Uterus (tissue), 4 donors: Measurements from ENCODE around the gene VPS4B. TPM values are rescaled to one million over a fixed set of nuclear protein-coding genes. Genes with fewer than 3 reads are reported as not detected.

Source experiments
- DNase-seq, 2 donors: peaks; one replicate each; pipeline ENCODE4 v3.0.0-alpha.2; 2019 to 2020
- H3K27ac ChIP-seq, 2 donors: fragments of 200-600 bp; sonication (generic); 1 replicate in 1 of 2; 2 replicates in 1 of 2; pipeline ENCODE4 v1.5.1; 2016 to 2018
- H3K27me3 ChIP-seq, 2 donors: fragments of 200-600 bp; sonication (generic); one replicate each; pipeline ENCODE4 v1.5.1; 2018 to 2019; ENCODE audit warnings: control low read depth in 1 of 2
- H3K36me3 ChIP-seq, 2 donors: fragments of 200-600 bp; sonication (generic); one replicate each; pipeline ENCODE4 v1.5.1; 2019; ENCODE audit warnings: control low read depth in 1 of 2
- H3K4me1 ChIP-seq, 2 donors: fragments of 200-600 bp; sonication (generic); one replicate each; pipeline ENCODE4 v1.5.1; 2018 to 2019; ENCODE audit warnings: control low read depth in 1 of 2
- H3K4me3 ChIP-seq, 2 donors: fragments of 200-600 bp; sonication (generic); 1 replicate in 1 of 2; 2 replicates in 1 of 2; pipeline ENCODE4 v1.5.1; 2018 to 2019; ENCODE audit warnings: mild to moderate bottlenecking in 1 of 2
- H3K9me3 ChIP-seq, 2 donors: fragments of 200-600 bp; sonication (generic); one replicate each; pipeline ENCODE4 v1.5.1; 2019; ENCODE audit warnings: control low read depth in 1 of 2
- POLR2A ChIP-seq, 2 donors: fragments of 450-650 bp; IDR thresholded peaks; one replicate each; pipeline ENCODE4 v1.6.1; 2016; ENCODE audit warnings: antibody characterized with exemption in 2 of 2, mild to moderate bottlenecking in 1 of 2, moderate library complexity in 1 of 2
- intact Hi-C: fragments of 100-400 bp; cut with DNase I; formaldehyde crosslinking; loops from one replicate; pipeline ENCODE4 v1.15.1; 2023; ENCODE audit warnings: low total_unique reads
- total RNA-seq, 4 donors: library from RNA; depleted of rRNA in 3 of 4; stranded (reverse); fragments of >200 nt in 3 of 4; gene quantifications; one replicate each; pipeline versions ENCODE4 v1.1.0 to v1.2.4, GENCODE V29; 2014 to 2023
- TF ChIP-seq, protein P1 (sequence below), 4 experiments: fragments of 200-600 bp in 2 of 4; fragments of 450-650 bp in 2 of 4; sonication (generic) in 2 of 4; IDR thresholded peaks; one replicate each; pipeline ENCODE4 v1.5.1; 2016 to 2019; ENCODE audit warnings: antibody characterized with exemption in 4 of 4, mild to moderate bottlenecking in 2 of 4, moderate library complexity in 1 of 4
- donor health status: DM: yes; HTN: yes; CAD: no.

Gene VPS4B
- total RNA-seq = 100 to 1,000 TPM in 1 of 4 donors, 10 to 100 TPM in 3; 32.4 to 214 (median 52.2) TPM

DNA sequence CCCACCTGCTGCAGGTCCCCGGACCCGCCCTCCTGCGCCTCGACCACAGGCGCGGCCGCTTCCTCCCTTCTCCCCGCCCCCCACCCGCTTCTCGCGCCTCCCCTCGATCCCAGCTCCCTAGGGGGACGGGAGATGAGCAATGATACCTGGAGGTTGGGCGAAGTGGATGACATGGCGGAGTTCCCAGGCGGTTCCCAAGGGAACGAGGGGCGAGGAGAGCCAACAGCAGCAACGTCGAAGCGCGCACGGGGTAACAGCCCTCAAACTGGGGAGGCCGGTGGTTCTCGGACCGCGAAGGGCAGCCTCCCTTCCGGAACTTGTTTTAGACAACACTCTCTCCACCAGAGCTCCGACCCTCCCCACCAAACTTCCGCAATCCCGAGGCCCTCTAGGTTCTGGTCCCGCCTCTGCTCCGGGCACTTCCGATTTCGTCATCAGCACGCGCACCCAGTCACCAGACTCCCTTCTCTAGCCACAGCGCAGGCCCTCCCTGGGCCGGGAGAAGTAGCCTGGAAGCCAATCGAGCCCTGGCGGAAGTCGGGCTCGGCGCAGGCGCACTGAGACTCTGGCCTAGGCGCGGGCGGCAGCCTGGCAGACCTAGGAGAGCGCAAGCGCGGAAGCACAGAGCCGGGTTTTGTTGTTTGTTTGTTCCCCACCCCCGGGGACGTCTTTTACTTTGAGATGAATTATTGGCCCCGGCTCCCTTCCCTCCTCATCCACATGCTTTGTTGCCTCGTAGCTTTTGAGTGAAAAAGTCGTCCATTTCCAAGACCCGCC lies at the start of gene VPS4B:
Gene VPS4B (minus strand): TSS at position 390 of the 777 bp plus-strand sequence. CDS start 217 bp downstream, at position 173.
- no peaks in the 10 kb centered on the region for H3K4me1 ChIP-seq
- H3K9me3 ChIP-seq = no peaks in the 10 kb centered on the region
- intact Hi-C loops = no loop called here
- peak within 1 kb of the TSS; percentile 97 to 98 for H3K27ac ChIP-seq
- peak; percentile 99 to 100 for DNase-seq
- H3K4me3 ChIP-seq = peak within 1 kb of the TSS; percentile 74 to 88
- no peaks in the 10 kb centered on the region for H3K27me3 ChIP-seq
- no peaks in the 10 kb centered on the region for H3K36me3 ChIP-seq
- peak; percentile 77 to 78 for TF ChIP-seq POLR2A (IDR thresholded peaks at IDR 0.05)
- TF ChIP-seq, protein P1, sequence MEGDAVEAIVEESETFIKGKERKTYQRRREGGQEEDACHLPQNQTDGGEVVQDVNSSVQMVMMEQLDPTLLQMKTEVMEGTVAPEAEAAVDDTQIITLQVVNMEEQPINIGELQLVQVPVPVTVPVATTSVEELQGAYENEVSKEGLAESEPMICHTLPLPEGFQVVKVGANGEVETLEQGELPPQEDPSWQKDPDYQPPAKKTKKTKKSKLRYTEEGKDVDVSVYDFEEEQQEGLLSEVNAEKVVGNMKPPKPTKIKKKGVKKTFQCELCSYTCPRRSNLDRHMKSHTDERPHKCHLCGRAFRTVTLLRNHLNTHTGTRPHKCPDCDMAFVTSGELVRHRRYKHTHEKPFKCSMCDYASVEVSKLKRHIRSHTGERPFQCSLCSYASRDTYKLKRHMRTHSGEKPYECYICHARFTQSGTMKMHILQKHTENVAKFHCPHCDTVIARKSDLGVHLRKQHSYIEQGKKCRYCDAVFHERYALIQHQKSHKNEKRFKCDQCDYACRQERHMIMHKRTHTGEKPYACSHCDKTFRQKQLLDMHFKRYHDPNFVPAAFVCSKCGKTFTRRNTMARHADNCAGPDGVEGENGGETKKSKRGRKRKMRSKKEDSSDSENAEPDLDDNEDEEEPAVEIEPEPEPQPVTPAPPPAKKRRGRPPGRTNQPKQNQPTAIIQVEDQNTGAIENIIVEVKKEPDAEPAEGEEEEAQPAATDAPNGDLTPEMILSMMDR (IDR thresholded peaks at IDR 0.05) = peak in 2 of 4 experiments; percentile 1 to 18

DNA sequence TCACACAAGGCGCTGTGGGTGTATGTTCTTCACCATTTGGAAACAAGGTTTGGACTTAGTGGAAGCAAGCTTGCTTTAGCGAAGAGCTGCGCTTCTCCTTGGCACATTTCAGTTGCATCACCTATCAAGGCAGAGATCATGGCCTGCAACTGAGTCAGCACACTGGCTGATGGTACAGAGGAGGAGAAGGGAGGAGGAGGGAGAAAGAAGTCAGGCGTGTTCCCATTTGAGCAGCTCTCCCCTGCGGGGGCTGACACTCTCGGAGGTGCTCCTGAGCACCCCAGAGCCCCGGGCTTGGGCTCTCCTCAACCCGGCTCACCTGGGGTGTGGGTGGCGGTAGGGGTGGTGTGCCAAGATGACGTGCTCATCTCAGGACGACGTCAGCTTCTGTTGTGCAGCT lies 48.5 kb upstream of the VPS4B start:
- H3K27ac ChIP-seq = no peak overlapping the region
- intact Hi-C loops = no loop called here
- H3K36me3 ChIP-seq = no peaks in the 10 kb centered on the region
- no peak overlapping the region for H3K4me3 ChIP-seq
- DNase-seq = no peak
- H3K27me3 ChIP-seq = no peaks in the 10 kb centered on the region
- H3K4me1 ChIP-seq = no peaks in the 10 kb centered on the region
- H3K9me3 ChIP-seq = no peaks in the 10 kb centered on the region
- TF ChIP-seq, protein P1 (IDR thresholded peaks at IDR 0.05) = no peak
- TF ChIP-seq POLR2A (IDR thresholded peaks at IDR 0.05) = no peak

DNA sequence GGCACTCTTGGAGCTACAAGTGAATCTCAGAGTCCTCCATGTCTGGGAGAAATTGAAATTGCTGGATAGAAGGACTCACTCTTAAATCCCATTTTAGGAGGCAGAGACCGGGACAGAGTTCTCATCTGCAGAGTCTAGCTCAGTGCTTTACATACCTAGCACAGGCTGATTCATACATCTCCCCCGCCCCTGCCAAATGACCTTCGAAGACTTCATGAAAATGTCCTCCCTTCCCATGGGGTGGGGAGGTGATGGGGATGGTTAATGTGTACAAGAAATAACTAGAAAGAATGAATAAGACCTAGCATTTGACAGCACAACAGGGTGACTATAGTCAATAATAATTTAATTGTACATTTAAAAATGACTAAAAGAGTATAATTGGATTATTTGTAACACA lies 46.3 kb upstream of the VPS4B start:
- Histone ChIP-seq H3K4me1 (no peaks in the 10 kb centered on the region), H3K4me3 (no peak overlapping the region), H3K27ac (no peak overlapping the region), H3K9me3 (no peaks in the 10 kb centered on the region), H3K27me3 (no peaks in the 10 kb centered on the region), H3K36me3 (no peaks in the 10 kb centered on the region)
- intact Hi-C loops = no loop called here
- TF ChIP-seq, protein P1 (IDR thresholded peaks at IDR 0.05) = no peak
- TF ChIP-seq POLR2A (IDR thresholded peaks at IDR 0.05) = no peak
- DNase-seq = no peak

DNA sequence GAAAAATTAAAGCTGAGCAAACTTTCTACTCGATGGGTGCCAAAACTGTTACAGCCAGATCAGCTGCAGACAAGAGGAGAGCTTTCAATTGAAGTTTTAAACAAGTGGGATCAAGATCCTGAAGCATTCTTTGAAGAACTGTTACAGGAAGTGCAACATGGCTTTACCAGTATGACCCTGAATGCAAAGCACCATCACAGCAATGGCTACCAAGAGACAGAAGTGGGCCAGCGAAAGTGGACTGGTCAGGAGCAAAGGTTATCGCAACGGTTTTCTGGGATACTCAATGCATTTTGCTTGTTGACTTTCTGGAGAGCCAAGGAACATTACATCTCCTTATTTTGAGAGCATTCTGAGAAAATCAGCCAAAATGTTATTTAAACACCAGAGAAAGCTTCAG lies 45.4 kb upstream of the VPS4B start:
- no peaks in the 10 kb centered on the region for H3K4me1 ChIP-seq
- no peaks in the 10 kb centered on the region for H3K27me3 ChIP-seq
- H3K27ac ChIP-seq = no peak overlapping the region
- TF ChIP-seq POLR2A (IDR thresholded peaks at IDR 0.05) = no peak
- TF ChIP-seq, protein P1 (IDR thresholded peaks at IDR 0.05) = no peak
- DNase-seq = no peak
- no peaks in the 10 kb centered on the region for H3K9me3 ChIP-seq
- no peaks in the 10 kb centered on the region for H3K36me3 ChIP-seq
- no peak overlapping the region for H3K4me3 ChIP-seq
- intact Hi-C loops = no loop called here

DNA sequence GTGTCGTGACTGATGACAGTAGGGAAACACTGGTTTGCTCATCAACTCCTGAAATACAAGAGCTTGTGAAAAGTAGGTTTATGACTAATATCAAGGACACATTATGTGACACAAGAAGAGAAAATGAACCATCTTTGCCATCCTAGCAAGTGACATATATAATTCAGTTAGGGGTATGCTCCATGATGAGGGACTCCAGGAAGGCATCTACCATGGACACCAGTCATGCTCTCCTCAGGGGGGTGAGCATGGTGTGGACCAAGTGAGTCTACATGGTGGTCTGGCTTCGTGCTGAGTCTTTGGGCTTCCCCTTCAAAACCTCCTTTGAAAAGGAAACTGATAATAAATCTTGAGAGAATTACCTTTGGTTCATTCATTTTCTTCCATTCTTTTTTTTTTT lies 42.8 kb upstream of the VPS4B start:
- intact Hi-C loops = no loop called here
- Histone ChIP-seq H3K27ac (no peak overlapping the region), H3K4me1 (no peaks in the 10 kb centered on the region)

More for the DNA sequence above, 42.8 kb upstream of the VPS4B start:
- Histone ChIP-seq H3K36me3 (no peaks in the 10 kb centered on the region), H3K4me3 (no peak overlapping the region), H3K27me3 (no peaks in the 10 kb centered on the region), H3K9me3 (no peaks in the 10 kb centered on the region)
- no peak for DNase-seq
- TF ChIP-seq, protein P1 (IDR thresholded peaks at IDR 0.05) = no peak
- no peak for TF ChIP-seq POLR2A (IDR thresholded peaks at IDR 0.05)
